Measurements from ENCODE around the gene SVEP1.

The SVEP1 gene

DNA sequence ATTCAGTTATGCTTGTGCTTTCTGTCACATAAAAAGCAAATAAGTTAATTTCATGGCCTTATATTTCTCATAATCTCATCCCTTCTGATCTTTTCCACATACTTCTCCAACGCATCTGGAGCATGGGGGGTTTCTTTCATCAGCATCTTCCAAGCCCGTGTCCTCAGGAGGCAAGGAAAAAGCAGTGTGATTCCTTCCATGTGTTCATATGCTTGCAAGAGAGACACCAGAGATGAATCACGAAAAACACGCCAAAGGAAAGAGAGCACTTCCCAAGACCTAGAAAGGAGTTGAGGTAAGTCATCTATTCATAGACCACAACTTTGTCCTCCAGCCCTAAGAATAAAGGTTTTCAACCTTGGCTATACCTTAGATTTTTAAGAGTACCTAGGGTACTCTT lies 26.0 kb upstream of the SVEP1 start:
- H3K27ac ChIP-seq (ENCODE audit: extremely low read depth, low read depth, low read length), result no peak overlapping the region
- H3K4me1 ChIP-seq (ENCODE audit: control insufficient read depth, insufficient read depth, low read length), result no peaks in the 10 kb centered on the region
- CTCF ChIA-PET, result no interaction called here

DNA sequence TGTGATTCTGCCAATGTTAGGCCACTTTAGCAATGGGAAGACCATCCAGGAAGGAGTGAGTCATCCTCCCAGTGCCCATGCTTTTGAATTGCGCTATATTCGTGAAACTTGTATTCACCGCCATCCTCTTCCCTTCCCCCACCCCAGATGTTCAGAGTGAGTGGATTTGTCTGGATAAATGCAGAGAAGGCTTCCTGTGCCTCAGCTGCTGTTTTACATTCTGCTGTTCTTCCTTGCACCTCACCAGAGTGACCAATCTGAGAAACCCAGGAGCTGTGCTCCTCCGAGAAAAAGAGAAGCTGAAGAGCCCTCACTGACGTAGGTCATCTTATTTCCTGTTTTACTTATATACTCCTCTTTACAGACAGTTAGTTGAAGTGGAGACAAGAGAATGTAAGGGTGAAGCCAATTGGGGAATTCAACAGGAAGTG lies 24.6 kb upstream of the SVEP1 start:
- no peaks in the 10 kb centered on the region for H3K9me3 ChIP-seq (ENCODE audit: control insufficient read depth, insufficient read depth, low read depth, low read length)
- H3K4me1 ChIP-seq (ENCODE audit: control insufficient read depth, insufficient read depth, low read length), result no peaks in the 10 kb centered on the region
- no peak overlapping the region for H3K4me3 ChIP-seq (ENCODE audit: low read depth, low read length)
- CTCF ChIA-PET, result interaction anchor here (1.1 to 1.2 kb wide), 2 partner anchors 19 to 176 kb away, joined by 3 to 4 read pairs; no protein-coding TSS in a partner anchor
- H3K36me3 ChIP-seq (ENCODE audit: control insufficient read depth in 2 of 2, insufficient read depth in 1 of 2, low read length in 2 of 2), result no peaks in the 10 kb centered on the region
- POLR2A ChIA-PET, result no interaction called here
- H3K27ac ChIP-seq (ENCODE audit: extremely low read depth, low read depth, low read length), result no peak overlapping the region
- TF ChIP-seq SP7 (tag by site-specific recombination; IDR thresholded peaks at IDR 0.05) (no peak), ZNF791 (tag by site-specific recombination; IDR thresholded peaks at IDR 0.05) (no peak), ZNF37A (tag by site-specific recombination; IDR thresholded peaks at IDR 0.05) (no peak), SALL2 (tag by site-specific recombination; IDR thresholded peaks at IDR 0.05; ENCODE audit: borderline replicate concordance) (no peak), ZNF221 (tag by site-specific recombination; IDR thresholded peaks at IDR 0.05; ENCODE audit: borderline replicate concordance) (no peak)
- TF ChIP-seq, protein P1, sequence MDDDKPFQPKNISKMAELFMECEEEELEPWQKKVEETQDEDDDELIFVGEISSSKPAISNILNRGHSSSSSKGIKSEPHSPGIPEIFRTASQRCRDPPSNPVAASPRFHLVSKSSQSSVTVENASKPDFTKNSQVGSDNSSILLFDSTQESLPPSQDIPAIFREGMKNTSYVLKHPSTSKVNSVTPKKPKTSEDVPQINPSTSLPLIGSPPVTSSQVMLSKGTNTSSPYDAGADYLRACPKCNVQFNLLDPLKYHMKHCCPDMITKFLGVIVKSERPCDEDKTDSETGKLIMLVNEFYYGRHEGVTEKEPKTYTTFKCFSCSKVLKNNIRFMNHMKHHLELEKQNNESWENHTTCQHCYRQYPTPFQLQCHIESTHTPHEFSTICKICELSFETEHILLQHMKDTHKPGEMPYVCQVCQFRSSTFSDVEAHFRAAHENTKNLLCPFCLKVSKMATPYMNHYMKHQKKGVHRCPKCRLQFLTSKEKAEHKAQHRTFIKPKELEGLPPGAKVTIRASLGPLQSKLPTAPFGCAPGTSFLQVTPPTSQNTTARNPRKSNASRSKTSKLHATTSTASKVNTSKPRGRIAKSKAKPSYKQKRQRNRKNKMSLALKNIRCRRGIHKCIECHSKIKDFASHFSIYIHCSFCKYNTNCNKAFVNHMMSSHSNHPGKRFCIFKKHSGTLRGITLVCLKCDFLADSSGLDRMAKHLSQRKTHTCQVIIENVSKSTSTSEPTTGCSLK (tag by site-specific recombination; IDR thresholded peaks at IDR 0.05), result no peak
- TF ChIP-seq, protein P2, sequence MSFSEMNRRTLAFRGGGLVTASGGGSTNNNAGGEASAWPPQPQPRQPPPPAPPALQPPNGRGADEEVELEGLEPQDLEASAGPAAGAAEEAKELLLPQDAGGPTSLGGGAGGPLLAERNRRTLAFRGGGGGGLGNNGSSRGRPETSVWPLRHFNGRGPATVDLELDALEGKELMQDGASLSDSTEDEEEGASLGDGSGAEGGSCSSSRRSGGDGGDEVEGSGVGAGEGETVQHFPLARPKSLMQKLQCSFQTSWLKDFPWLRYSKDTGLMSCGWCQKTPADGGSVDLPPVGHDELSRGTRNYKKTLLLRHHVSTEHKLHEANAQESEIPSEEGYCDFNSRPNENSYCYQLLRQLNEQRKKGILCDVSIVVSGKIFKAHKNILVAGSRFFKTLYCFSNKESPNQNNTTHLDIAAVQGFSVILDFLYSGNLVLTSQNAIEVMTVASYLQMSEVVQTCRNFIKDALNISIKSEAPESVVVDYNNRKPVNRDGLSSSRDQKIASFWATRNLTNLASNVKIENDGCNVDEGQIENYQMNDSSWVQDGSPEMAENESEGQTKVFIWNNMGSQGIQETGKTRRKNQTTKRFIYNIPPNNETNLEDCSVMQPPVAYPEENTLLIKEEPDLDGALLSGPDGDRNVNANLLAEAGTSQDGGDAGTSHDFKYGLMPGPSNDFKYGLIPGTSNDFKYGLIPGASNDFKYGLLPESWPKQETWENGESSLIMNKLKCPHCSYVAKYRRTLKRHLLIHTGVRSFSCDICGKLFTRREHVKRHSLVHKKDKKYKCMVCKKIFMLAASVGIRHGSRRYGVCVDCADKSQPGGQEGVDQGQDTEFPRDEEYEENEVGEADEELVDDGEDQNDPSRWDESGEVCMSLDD (tag by site-specific recombination; IDR thresholded peaks at IDR 0.05), result no peak

More for the DNA sequence above, 26.0 kb upstream of the SVEP1 start:
- H3K9me3 ChIP-seq (ENCODE audit: control insufficient read depth, insufficient read depth, low read depth, low read length), result no peaks in the 10 kb centered on the region
- no peak overlapping the region for H3K4me3 ChIP-seq (ENCODE audit: low read depth, low read length)
- POLR2A ChIA-PET, result no interaction called here
- TF ChIP-seq, protein P3, sequence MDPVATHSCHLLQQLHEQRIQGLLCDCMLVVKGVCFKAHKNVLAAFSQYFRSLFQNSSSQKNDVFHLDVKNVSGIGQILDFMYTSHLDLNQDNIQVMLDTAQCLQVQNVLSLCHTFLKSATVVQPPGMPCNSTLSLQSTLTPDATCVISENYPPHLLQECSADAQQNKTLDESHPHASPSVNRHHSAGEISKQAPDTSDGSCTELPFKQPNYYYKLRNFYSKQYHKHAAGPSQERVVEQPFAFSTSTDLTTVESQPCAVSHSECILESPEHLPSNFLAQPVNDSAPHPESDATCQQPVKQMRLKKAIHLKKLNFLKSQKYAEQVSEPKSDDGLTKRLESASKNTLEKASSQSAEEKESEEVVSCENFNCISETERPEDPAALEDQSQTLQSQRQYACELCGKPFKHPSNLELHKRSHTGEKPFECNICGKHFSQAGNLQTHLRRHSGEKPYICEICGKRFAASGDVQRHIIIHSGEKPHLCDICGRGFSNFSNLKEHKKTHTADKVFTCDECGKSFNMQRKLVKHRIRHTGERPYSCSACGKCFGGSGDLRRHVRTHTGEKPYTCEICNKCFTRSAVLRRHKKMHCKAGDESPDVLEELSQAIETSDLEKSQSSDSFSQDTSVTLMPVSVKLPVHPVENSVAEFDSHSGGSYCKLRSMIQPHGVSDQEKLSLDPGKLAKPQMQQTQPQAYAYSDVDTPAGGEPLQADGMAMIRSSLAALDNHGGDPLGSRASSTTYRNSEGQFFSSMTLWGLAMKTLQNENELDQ (tag by site-specific recombination; IDR thresholded peaks at IDR 0.05; ENCODE audit: low read depth), result no peak
- TF ChIP-seq KLF10 (tag by site-specific recombination; IDR thresholded peaks at IDR 0.05) (no peak), ZSCAN30 (tag by site-specific recombination; IDR thresholded peaks at IDR 0.05) (no peak), PRDM1 (tag by site-specific recombination; IDR thresholded peaks at IDR 0.05) (no peak), BCL11B (tag by site-specific recombination; IDR thresholded peaks at IDR 0.05; ENCODE audit: low read depth) (no peak), ZNF830 (tag by site-specific recombination; IDR thresholded peaks at IDR 0.05; ENCODE audit: low read depth) (no peak), ZNF221 (tag by site-specific recombination; IDR thresholded peaks at IDR 0.05; ENCODE audit: borderline replicate concordance) (no peak), ZNF707 (tag by site-specific recombination; IDR thresholded peaks at IDR 0.05) (no peak), SP7 (tag by site-specific recombination; IDR thresholded peaks at IDR 0.05) (no peak)
- TF ChIP-seq, protein P4, sequence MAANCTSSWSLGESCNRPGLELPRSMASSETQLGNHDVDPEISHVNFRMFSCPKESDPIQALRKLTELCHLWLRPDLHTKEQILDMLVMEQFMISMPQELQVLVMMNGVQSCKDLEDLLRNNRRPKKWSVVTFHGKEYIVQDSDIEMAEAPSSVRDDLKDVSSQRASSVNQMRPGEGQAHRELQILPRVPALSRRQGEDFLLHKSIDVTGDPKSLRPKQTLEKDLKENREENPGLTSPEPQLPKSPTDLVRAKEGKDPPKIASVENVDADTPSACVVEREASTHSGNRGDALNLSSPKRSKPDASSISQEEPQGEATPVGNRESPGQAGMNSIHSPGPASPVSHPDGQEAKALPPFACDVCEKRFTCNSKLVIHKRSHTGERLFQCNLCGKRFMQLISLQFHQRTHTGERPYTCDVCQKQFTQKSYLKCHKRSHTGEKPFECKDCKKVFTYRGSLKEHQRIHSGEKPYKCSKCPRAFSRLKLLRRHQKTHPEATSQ (tag by site-specific recombination; IDR thresholded peaks at IDR 0.05), result no peak
- TF ChIP-seq, protein P5, sequence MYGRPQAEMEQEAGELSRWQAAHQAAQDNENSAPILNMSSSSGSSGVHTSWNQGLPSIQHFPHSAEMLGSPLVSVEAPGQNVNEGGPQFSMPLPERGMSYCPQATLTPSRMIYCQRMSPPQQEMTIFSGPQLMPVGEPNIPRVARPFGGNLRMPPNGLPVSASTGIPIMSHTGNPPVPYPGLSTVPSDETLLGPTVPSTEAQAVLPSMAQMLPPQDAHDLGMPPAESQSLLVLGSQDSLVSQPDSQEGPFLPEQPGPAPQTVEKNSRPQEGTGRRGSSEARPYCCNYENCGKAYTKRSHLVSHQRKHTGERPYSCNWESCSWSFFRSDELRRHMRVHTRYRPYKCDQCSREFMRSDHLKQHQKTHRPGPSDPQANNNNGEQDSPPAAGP (tag by site-specific recombination; IDR thresholded peaks at IDR 0.05), result no peak
- TF ChIP-seq, protein P6, sequence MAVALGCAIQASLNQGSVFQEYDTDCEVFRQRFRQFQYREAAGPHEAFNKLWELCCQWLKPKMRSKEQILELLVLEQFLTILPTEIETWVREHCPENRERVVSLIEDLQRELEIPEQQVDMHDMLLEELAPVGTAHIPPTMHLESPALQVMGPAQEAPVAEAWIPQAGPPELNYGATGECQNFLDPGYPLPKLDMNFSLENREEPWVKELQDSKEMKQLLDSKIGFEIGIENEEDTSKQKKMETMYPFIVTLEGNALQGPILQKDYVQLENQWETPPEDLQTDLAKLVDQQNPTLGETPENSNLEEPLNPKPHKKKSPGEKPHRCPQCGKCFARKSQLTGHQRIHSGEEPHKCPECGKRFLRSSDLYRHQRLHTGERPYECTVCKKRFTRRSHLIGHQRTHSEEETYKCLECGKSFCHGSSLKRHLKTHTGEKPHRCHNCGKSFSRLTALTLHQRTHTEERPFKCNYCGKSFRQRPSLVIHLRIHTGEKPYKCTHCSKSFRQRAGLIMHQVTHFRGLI (tag by site-specific recombination; IDR thresholded peaks at IDR 0.05), result no peak
- TF ChIP-seq, protein P7, sequence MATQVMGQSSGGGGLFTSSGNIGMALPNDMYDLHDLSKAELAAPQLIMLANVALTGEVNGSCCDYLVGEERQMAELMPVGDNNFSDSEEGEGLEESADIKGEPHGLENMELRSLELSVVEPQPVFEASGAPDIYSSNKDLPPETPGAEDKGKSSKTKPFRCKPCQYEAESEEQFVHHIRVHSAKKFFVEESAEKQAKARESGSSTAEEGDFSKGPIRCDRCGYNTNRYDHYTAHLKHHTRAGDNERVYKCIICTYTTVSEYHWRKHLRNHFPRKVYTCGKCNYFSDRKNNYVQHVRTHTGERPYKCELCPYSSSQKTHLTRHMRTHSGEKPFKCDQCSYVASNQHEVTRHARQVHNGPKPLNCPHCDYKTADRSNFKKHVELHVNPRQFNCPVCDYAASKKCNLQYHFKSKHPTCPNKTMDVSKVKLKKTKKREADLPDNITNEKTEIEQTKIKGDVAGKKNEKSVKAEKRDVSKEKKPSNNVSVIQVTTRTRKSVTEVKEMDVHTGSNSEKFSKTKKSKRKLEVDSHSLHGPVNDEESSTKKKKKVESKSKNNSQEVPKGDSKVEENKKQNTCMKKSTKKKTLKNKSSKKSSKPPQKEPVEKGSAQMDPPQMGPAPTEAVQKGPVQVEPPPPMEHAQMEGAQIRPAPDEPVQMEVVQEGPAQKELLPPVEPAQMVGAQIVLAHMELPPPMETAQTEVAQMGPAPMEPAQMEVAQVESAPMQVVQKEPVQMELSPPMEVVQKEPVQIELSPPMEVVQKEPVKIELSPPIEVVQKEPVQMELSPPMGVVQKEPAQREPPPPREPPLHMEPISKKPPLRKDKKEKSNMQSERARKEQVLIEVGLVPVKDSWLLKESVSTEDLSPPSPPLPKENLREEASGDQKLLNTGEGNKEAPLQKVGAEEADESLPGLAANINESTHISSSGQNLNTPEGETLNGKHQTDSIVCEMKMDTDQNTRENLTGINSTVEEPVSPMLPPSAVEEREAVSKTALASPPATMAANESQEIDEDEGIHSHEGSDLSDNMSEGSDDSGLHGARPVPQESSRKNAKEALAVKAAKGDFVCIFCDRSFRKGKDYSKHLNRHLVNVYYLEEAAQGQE (tag by site-specific recombination; IDR thresholded peaks at IDR 0.05), result no peak
- no peaks in the 10 kb centered on the region for H3K36me3 ChIP-seq (ENCODE audit: control insufficient read depth in 2 of 2, insufficient read depth in 1 of 2, low read length in 2 of 2)
